H9 (cell line): ENCODE measurements around the gene SMC3. TPM values are rescaled to one million over a fixed set of nuclear protein-coding genes. Genes with fewer than 3 reads are reported as not detected.

Experiments used
- DNase-seq: peaks from one replicate; pipeline ENCODE4 v3.0.0-alpha.2; 2017
- H2AFZ ChIP-seq: one replicate; pipeline ENCODE4 v1.6.1; 2013; ENCODE audit warnings: mild to moderate bottlenecking, low read length, control low read depth, moderate library complexity
- H2AK5ac ChIP-seq: 2 replicates; pipeline ENCODE4 v1.6.1; 2013; ENCODE audit warnings: low read length, control low read depth, mixed read lengths; ENCODE audit not compliant: insufficient read length
- H2BK120ac ChIP-seq: one replicate; pipeline ENCODE4 v1.6.1; 2013; ENCODE audit warnings: low read depth, mild to moderate bottlenecking, low read length, control low read depth, inconsistent platforms; ENCODE audit not compliant: poor library complexity, severe bottlenecking
- H2BK12ac ChIP-seq: 2 replicates; pipeline ENCODE4 v1.6.1; 2013; ENCODE audit warnings: low read length, control low read depth, mixed read lengths, low read depth; ENCODE audit not compliant: insufficient read length
- H2BK15ac ChIP-seq: 2 replicates; pipeline ENCODE4 v1.6.1; 2013; ENCODE audit warnings: low read depth, low read length, control low read depth
- H2BK20ac ChIP-seq: one replicate; pipeline ENCODE4 v1.6.1; 2013; ENCODE audit warnings: low read depth, mild to moderate bottlenecking, low read length, control low read depth, inconsistent platforms; ENCODE audit not compliant: poor library complexity, severe bottlenecking
- H2BK5ac ChIP-seq: 2 replicates; pipeline ENCODE4 v1.6.1; 2013; ENCODE audit warnings: low read length, control low read depth, mixed read lengths; ENCODE audit not compliant: insufficient read length
- H3K14ac ChIP-seq: 2 replicates; pipeline ENCODE4 v1.6.1; 2013; ENCODE audit warnings: low read length, control low read depth; ENCODE audit not compliant: insufficient read depth
- H3K18ac ChIP-seq: 2 replicates; pipeline ENCODE4 v1.6.1; 2013; ENCODE audit warnings: low read depth, mild to moderate bottlenecking, mixed read lengths, low read length, control low read depth; ENCODE audit not compliant: insufficient read length
- H3K23ac ChIP-seq: 2 replicates; pipeline ENCODE4 v1.6.1; 2013; ENCODE audit warnings: low read length, control low read depth, mixed read lengths, low read depth; ENCODE audit not compliant: insufficient read length
- H3K23me2 ChIP-seq: 2 replicates; pipeline ENCODE4 v1.6.1; 2013; ENCODE audit warnings: low read depth, mild to moderate bottlenecking, mixed read lengths, low read length, control low read depth; ENCODE audit not compliant: insufficient read length, poor library complexity, severe bottlenecking
- H3K27ac ChIP-seq: 2 replicates; pipeline ENCODE4 v1.5.1; 2013; ENCODE audit warnings: low read length, control low read depth, mixed read lengths, low read depth; ENCODE audit not compliant: insufficient read length
- H3K27me3 ChIP-seq: 2 replicates; pipeline ENCODE4 v1.6.1; 2013; ENCODE audit warnings: low read length, control low read depth, inconsistent platforms; ENCODE audit not compliant: insufficient read depth
- H3K4ac ChIP-seq: 2 replicates; pipeline ENCODE4 v1.6.1; 2013; ENCODE audit warnings: low read depth, mild to moderate bottlenecking, control low read depth, inconsistent platforms, low read length, moderate library complexity
- H3K4me1 ChIP-seq: 2 replicates; pipeline ENCODE4 v1.6.1; 2013; ENCODE audit warnings: low read length, control low read depth, inconsistent platforms; ENCODE audit not compliant: insufficient read depth
- H3K4me2 ChIP-seq: 2 replicates; pipeline ENCODE4 v1.6.1; 2013; ENCODE audit warnings: low read length, control low read depth, mixed read lengths; ENCODE audit not compliant: insufficient read length, insufficient read depth
- H3K56ac ChIP-seq: 2 replicates; pipeline ENCODE4 v1.6.1; 2013; ENCODE audit warnings: low read depth, mild to moderate bottlenecking, mixed read lengths, low read length, control low read depth; ENCODE audit not compliant: insufficient read length
- H3K79me1 ChIP-seq: 2 replicates; pipeline ENCODE4 v1.6.1; 2013; ENCODE audit warnings: low read depth, mild to moderate bottlenecking, moderate library complexity, low read length, control low read depth, inconsistent platforms; ENCODE audit not compliant: insufficient read depth, poor library complexity, severe bottlenecking
- H3K79me2 ChIP-seq: 2 replicates; pipeline ENCODE4 v1.6.1; 2013; ENCODE audit warnings: low read length, control low read depth, inconsistent platforms; ENCODE audit not compliant: insufficient read depth
- H3K9ac ChIP-seq: 2 replicates; pipeline ENCODE4 v1.6.1; 2013; ENCODE audit warnings: low read length, control low read depth, mixed read lengths; ENCODE audit not compliant: insufficient read length; ENCODE audit errors: extremely low read depth
- H3K9me3 ChIP-seq: one replicate; pipeline ENCODE4 v1.6.1; 2013; ENCODE audit warnings: low read depth, low read length, inconsistent platforms; ENCODE audit not compliant: control insufficient read depth
- H3T11ph ChIP-seq: one replicate; pipeline ENCODE4 v1.6.1; 2013; ENCODE audit warnings: mild to moderate bottlenecking, low read length, control low read depth, inconsistent platforms
- H4K20me1 ChIP-seq: one replicate; pipeline ENCODE4 v1.6.1; 2013; ENCODE audit not compliant: control insufficient read depth, insufficient read length, insufficient read depth
- H4K5ac ChIP-seq: 2 replicates; pipeline ENCODE4 v1.6.1; 2013; ENCODE audit warnings: low read depth, mild to moderate bottlenecking, mixed read lengths, low read length, control low read depth; ENCODE audit not compliant: insufficient read length
- H4K8ac ChIP-seq: replicated peaks from 2 replicates; pipeline ENCODE4 v1.6.1; 2013; ENCODE audit warnings: low read length, control low read depth, mixed read lengths, low read depth; ENCODE audit not compliant: insufficient read length
- H4K91ac ChIP-seq: 2 replicates; pipeline ENCODE4 v1.6.1; 2013; ENCODE audit warnings: low read depth, mild to moderate bottlenecking, moderate library complexity, mixed read lengths, low read length, control low read depth; ENCODE audit not compliant: insufficient read length
- H3K27ac Mint-ChIP-seq, 3 experiments: 2 replicates in 2 of 3; 3 replicates in 1 of 3; pipeline ENCODE4 v1.8.0; 2020 to 2021; ENCODE audit warnings: mixed read lengths in 3 of 3, mild to moderate bottlenecking in 1 of 3, moderate library complexity in 1 of 3
- H3K27me3 Mint-ChIP-seq: 2 replicates; pipeline ENCODE4 v1.8.0; 2021; ENCODE audit warnings: low read depth, mild to moderate bottlenecking, moderate library complexity, mixed read lengths
- H3K36me3 Mint-ChIP-seq, 3 experiments: 2 replicates in 2 of 3; 3 replicates in 1 of 3; pipeline ENCODE4 v1.8.0; 2020 to 2021; ENCODE audit warnings: low read depth in 3 of 3, mixed read lengths in 3 of 3; ENCODE audit not compliant: insufficient read depth in 1 of 3
- H3K4me1 Mint-ChIP-seq, 2 experiments: 2 replicates each; pipeline ENCODE4 v1.8.0; 2020; ENCODE audit warnings: mixed read lengths in 2 of 2
- H3K4me3 Mint-ChIP-seq, 2 experiments: 2 replicates in 1 of 2; 3 replicates in 1 of 2; pipeline ENCODE4 v1.8.0; 2020 to 2021; ENCODE audit warnings: mild to moderate bottlenecking in 2 of 2, mixed read lengths in 2 of 2, moderate library complexity in 1 of 2
- H3K9me3 Mint-ChIP-seq, 2 experiments: 2 replicates in 1 of 2; 3 replicates in 1 of 2; pipeline ENCODE4 v1.8.0; 2020; ENCODE audit warnings: mild to moderate bottlenecking in 2 of 2, mixed read lengths in 2 of 2, moderate library complexity in 1 of 2
- WGBS: extraction: QIAGEN DNeasy Blood & Tissue Kit; methylation state at CpG from one replicate; pipeline ENCODE4 v1.1.7; 2013; ENCODE audit warnings: missing lambda C conversion rate, low lambda C conversion rate, mixed read lengths; ENCODE audit not compliant: insufficient read length; ENCODE audit errors: extremely low coverage; 5-methylcytosine and 5-hydroxymethylcytosine counted together
- total RNA-seq: library from RNA; stranded (reverse); gene quantifications from 2 replicates; pipeline ENCODE4 v1.2.1, GENCODE V29; 2021
- TF ChIP-seq, protein P1 (sequence below): fragments of 200-600 bp; sonication (generic); conservative IDR thresholded peaks from 3 replicates; pipeline ENCODE4 v1.8.0; 2021; ENCODE audit warnings: antibody characterized with exemption, mild to moderate bottlenecking

The SMC3 gene
- total RNA-seq, 1 experiment from 2014 or later, result 82.4 TPM

DNA sequence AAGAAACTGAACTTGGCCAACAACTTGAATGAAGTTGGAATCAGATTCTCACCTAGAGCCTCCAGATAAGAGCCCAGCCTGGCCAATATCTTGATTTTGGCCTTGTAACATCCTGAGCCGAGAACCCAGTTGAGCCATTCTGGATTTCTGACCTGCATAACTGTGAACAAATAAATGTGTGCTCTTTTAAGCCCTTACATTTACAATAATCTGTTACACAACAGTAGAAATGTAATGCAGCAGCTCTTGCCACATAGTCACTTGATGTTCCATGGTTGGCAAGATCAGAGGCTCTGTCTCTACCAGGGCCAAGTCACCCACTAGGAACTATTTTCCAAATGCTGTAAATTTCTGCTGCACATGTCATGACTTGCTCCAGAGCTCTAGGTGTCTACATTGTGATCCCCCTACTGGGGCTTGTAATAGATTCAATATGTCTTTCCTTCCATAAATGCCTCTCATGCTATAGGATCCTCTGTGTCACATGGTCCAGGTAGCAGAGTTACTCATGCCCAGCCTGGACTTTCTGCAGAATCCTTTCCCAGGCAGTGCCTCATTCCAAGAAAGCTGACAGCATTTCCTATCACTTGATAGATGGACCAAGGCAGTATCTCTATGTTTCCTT, 65.2 kb downstream of the SMC3 start:
- no peak overlapping the region for H2BK12ac ChIP-seq
- no peak overlapping the region for H4K91ac ChIP-seq
- no peak overlapping the region for H2AFZ ChIP-seq
- no peak overlapping the region for H2BK20ac ChIP-seq
- H4K20me1 ChIP-seq, result no peaks in the 10 kb centered on the region
- H3K9ac ChIP-seq, result no peak overlapping the region
- no peak overlapping the region for H2BK120ac ChIP-seq
- H3K23me2 ChIP-seq, result no peaks in the 10 kb centered on the region
- H3K27me3 ChIP-seq, result no peaks in the 10 kb centered on the region
- Mint-ChIP-seq H3K27me3 (no peaks in the 10 kb centered on the region), H3K27ac (no peak overlapping the region), H3K9me3 (no peaks in the 10 kb centered on the region; a peak in 1 of 5 replicates), H3K4me3 (no peak overlapping the region), H3K36me3 (no peaks in the 10 kb centered on the region; a peak in 1 of 7 replicates), H3K4me1 (peaks cover 31 to 34% of the 10 kb centered on the region in 2 experiments)
- no peak overlapping the region for H3K18ac ChIP-seq
- no peak overlapping the region for H3K27ac ChIP-seq
- H3K4me2 ChIP-seq, result no peak overlapping the region
- H4K5ac ChIP-seq, result no peak overlapping the region
- peaks cover 4% of the 10 kb centered on the region; the same call in 1 of the 2 replicates for H3K4me1 ChIP-seq
- H3K79me1 ChIP-seq, result no peaks in the 10 kb centered on the region
- H3K14ac ChIP-seq, result no peak overlapping the region
- H3K56ac ChIP-seq, result no peak overlapping the region
- no peak overlapping the region for H3T11ph ChIP-seq
- H4K8ac ChIP-seq, result no peak overlapping the region
- no CpG with 5 or more reads among the region's 1 CpG for WGBS
- no peak overlapping the region for H2BK5ac ChIP-seq
- no peak overlapping the region for H3K23ac ChIP-seq
- no peaks in the 10 kb centered on the region; the same call in 1 of the 2 replicates for H3K79me2 ChIP-seq
- TF ChIP-seq, protein P1, sequence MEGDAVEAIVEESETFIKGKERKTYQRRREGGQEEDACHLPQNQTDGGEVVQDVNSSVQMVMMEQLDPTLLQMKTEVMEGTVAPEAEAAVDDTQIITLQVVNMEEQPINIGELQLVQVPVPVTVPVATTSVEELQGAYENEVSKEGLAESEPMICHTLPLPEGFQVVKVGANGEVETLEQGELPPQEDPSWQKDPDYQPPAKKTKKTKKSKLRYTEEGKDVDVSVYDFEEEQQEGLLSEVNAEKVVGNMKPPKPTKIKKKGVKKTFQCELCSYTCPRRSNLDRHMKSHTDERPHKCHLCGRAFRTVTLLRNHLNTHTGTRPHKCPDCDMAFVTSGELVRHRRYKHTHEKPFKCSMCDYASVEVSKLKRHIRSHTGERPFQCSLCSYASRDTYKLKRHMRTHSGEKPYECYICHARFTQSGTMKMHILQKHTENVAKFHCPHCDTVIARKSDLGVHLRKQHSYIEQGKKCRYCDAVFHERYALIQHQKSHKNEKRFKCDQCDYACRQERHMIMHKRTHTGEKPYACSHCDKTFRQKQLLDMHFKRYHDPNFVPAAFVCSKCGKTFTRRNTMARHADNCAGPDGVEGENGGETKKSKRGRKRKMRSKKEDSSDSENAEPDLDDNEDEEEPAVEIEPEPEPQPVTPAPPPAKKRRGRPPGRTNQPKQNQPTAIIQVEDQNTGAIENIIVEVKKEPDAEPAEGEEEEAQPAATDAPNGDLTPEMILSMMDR, result no peak
- no peak for DNase-seq
- no peaks in the 10 kb centered on the region for H3K9me3 ChIP-seq
- no peak overlapping the region for H2AK5ac ChIP-seq
- no peak overlapping the region for H3K4ac ChIP-seq
- no peak overlapping the region for H2BK15ac ChIP-seq
